ENCODE measurements around the gene LY86.

The LY86 gene

GRCh38 chr6:6570929-6571671, 17.4 kb upstream of the LY86 start:
- no peak for DNase-seq

GRCh38 chr6:6575143-6575542, 13.4 kb upstream of the LY86 start:
- no peak for DNase-seq

DNA sequence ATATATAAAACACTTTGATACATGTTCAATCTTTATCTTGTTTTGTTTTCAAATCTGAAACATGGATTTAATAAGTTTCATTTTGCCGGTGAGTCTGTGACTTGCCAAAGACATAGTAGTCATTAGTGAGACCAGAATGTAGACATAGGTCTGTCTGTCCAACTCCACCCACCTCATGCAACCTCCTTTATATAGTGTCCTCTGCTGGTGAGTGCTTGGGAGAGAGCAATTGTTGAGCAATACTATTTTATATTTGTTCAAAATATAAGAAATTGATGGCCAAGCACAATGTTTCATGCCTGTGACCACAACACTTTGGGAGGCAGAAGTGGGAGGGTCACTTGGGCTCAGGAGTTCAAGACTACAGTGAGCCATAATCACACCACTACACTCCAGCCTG, 10.8 kb upstream of the LY86 start:
- DNase-seq, result peak; percentile 35

DNA sequence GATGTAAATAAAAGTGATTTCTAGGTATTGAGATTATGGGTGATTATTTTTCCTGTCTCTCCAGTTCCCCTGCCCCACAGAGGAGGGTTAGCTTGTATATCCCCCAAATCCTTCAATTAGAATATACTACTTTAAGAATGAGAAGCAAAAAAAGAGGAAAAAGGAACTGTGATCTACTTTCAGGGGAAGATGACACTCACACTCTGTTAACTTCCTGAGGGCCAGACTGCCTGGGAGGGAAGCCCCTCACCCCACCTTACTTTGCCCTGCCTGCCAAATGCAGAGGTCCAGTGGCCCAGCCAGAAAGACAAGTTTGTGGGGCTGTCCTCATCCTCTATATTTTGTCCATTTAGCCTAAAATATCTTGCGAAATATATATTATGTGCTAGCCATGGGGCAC, 9.2 kb upstream of the LY86 start:
- DNase-seq, result peak; percentile 34

GRCh38 chr6:6580225-6580856, 8.2 kb upstream of the LY86 start:
- DNase-seq, result no peak

GRCh38 chr6:6581054-6581453, 7.5 kb upstream of the LY86 start:
- no peak for DNase-seq

- no peak for DNase-seq
Observed at GRCh38 chr6:6582131-6582530, 6.4 kb upstream of the LY86 start.

- peak; percentile 43 for DNase-seq
Observed at GRCh38 chr6:6583836-6584235, 4.7 kb upstream of the LY86 start.

- DNase-seq, result peak; percentile 33
Observed at GRCh38 chr6:6584310-6585002, 4.1 kb upstream of the LY86 start.

GRCh38 chr6:6585003-6585311, 3.6 kb upstream of the LY86 start:
- DNase-seq, result no peak

DNA sequence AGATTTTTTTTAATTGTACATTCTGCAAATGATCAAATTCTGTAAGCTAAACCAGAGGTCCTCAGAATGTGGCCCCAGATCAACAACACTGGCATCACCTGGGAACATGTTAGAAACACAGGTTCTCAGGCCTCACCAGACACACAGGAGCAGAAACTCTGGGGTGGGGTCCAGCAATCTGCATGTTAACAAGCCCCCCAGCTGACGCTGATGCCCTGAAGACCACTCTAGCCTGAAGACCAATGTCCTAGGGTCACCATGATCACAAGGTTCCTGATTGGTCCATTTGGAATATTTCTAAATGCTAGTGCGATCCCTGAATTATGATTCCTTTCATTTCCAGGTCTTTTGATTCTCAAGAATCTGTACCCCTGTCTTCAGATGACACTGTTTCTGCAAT, 2.4 kb upstream of the LY86 start:
- DNase-seq, result no peak

DNA sequence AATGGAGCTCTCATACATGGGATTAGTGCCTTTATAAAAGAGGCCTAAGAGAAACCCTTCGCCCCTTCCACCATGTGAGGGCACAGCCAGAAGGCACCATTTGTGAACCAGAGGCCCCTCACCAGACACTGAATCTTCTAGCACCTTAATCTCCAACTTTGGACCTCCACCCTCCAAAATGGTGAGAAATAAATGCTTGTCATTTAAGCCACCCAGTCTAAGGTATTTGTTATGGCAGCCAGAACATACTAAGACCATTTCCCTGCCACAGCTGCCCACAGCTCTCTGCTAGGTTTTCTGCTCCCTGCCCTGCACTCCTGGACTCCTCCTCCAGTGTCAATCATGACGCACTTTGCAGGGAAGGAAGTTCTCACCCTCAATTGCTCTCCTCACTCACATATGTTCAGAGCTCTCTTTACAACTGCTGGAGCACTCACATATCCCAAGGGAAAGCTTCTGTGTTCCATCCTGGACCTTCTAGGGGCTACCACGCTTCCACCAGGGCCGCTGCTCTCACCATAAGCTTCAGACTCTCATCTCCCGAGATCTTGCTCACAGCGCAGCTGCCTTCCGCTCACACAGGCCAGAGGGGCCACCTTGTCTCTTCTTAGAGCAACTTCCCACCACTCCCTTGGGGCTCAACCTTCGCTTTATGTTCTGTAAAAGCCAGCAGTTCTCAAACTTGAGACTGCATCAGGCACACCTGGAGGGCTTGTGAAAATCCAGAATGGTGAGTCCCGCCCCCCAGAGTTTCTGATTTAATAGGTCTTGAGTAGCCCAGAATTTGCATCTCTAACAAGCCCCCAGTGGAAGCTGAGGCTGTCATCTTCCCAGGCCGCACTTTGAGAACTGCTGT, 1.6 kb upstream of the LY86 start:
- DNase-seq, result peak; percentile 34

GRCh38 chr6:6587696-6588063, 840 bp upstream of the LY86 start:
- DNase-seq, result no peak

GRCh38 chr6:6588924-6589709, 597 bp downstream of the LY86 start:
- peak; percentile 32 for DNase-seq

DNA sequence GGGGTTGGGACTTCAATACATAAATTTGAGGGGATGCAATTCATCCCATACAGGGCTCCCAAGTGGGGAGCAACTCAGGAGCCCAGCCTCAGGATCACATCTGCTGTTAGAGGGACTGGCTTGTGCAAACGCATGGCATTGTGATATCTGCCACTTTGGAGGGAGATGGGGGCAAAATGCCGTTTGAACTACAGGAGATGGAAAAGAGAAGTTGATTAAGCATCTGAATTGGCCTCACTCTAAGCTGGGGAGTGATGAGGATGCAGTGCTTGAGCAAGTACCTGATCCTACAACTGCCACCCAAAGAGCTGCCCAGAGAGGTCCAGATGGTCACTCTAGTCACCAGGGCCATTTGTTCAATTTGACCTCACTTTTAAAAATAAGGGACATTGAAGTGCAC, 2.0 kb downstream of the LY86 start:
- peak; percentile 52 for DNase-seq

- DNase-seq, result peak; percentile 100
Observed at GRCh38 chr6:6591778-6592465, 3.4 kb downstream of the LY86 start.

- peak; percentile 51 for DNase-seq
Observed at GRCh38 chr6:6592826-6593475, 4.4 kb downstream of the LY86 start.

DNA sequence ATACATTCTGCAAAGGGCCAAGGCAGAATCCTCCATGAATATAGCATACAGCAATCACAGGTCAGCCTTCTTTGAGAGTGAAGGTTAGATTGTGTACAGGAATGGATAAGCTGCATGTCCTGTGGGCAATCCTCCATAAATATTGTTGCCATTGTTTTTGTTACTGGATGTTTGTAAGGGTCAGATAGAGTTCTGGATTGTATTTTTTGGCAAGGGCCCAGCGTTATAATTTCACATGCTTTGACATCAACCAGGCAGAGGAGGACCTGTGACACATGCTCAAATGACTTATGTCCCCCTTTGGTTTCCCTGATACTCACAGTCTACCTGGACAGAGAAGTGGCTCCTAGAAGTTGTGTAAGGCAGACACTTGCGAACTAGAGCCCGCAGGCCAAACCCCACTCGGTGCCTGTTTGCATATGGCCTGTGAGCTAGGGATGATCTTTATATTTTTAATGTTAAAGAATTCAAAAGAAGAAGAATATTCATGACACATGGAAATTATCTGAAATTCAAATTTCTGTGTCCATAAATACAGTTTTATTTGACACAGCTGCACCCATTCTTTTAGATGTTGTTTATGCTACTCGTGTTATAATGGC, 5.4 kb downstream of the LY86 start:
- DNase-seq, result no peak

DNA sequence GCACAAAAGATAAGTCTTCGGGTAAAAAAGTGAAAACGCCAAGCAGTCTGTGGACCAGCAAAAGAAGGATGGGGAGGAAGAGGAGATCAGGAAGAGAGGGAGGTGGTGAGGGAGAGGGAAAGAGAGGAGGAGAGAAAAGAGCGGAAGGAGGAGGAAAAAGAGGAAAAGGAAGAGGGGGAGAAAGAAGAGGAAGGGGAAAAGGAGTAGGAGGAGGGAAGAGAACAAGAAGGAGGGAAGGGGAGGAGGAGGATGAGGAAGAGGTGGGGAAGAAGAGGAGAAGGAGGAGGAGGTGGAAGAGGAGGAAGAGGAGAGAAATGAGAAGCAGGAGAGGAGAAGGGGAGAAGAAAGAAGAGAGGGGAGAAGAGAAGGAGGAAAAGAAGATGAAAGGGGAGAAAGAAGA, 6.5 kb downstream of the LY86 start:
- no peak for DNase-seq

DNA sequence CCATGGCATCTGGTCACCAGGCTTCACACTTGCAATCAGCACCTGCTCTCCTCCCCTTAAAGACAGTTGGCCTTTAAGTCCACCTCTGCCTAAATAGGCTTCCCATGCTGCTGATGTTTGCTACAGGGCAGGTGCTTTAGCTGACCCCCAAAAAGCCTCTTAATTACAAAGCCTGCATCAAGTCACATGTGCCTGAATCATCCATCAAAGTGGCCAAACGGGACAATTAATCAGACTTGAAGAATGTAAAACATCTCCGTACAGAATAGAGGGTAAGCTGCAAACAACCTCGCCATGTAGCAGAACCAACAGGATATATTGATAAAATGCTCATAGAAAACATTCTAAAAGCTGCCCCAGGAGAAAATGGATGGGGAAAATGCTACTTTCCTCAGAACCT, 7.4 kb downstream of the LY86 start:
- DNase-seq, result no peak

Data from MV-4-11 (cell line).